Embryonic facial prominence (tissue), 1 donor: ENCODE results near the gene RAX2.
"Not testable (repeated sequence)": the region's sequence is repeated elsewhere in the genome, so short reads cannot be mapped to it uniquely, and the experiment has no call there.

Source experiments
- DNase-seq: peaks from one replicate; pipeline ENCODE4 v3.0.0-alpha.2; 2016; ENCODE audit errors: extremely low spot score

Gene RAX2

DNA sequence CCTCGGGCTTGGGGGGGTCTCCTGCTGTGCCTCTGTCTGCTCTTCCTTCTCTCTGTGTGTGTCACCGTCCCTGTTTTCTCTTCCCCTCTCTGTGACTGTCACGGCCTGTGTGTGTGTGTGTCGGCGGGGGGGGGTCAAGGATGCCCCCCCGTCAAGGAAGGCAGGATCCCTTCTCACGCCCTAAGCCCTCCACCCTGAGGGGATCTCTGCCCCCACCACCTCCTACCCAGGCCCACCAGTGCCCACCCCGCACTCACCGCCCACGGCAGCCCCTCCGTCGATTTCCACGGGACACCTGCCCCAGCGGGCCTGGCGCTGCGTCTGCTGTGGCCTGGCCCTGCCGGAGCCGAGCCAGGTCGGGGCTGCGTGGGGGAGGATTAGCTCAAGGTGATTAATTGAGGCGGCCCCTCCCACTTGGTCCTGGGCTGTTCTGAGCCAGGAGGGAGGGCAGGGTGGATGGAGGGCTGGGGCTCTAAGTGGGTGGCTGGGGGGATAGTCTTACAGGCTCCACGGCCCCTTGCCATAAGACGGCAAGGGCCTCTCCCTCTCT, at the start of gene RAX2:
RAX2 (minus strand) TSS at position 323 of the 550 bp plus-strand sequence. CDS start 486 bp downstream, outside the sequence.
- DNase-seq = no peak

DNA sequence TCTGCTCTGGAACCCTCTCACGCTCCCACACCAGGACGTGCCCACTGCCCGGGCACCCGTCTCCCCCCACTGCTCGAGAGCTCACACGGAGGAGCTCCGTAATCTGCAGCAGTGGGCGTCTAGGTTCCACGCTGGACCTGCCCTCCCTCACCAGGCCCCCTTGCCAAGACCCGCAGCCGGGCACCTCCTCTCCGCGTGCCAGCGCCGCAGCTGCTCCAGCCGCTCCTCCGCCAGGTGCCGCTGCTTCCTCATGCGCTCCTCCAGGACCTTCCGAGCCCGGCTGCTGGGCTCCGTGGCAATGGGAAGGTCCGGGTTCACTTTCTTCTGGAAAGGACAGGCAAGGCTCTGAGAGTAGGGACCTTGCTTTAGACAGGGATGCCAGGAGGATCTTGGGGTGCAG, 49.1 kb upstream of the RAX2 start:
- DNase-seq = no peak

DNA sequence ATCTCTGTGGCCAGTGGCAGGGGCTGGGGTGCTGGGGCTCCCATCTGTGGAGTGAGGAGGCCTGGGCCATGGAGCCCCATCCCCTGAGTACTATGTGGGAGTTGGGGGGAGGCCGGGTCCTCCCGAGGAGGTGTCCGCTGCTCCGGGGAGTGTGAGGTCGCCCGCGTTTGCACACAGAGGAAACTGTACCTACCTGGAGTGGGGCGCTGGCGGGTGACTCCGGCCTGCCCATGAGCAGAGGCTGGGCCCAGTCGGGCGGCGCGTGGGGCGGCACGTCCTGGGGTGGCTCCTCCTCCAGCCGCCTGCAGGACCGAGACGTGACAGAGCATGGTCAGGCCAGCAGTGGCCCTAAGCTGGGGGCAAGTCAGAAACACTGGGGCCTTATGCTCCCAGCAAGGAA, 48.0 kb upstream of the RAX2 start:
- DNase-seq = no peak

DNA sequence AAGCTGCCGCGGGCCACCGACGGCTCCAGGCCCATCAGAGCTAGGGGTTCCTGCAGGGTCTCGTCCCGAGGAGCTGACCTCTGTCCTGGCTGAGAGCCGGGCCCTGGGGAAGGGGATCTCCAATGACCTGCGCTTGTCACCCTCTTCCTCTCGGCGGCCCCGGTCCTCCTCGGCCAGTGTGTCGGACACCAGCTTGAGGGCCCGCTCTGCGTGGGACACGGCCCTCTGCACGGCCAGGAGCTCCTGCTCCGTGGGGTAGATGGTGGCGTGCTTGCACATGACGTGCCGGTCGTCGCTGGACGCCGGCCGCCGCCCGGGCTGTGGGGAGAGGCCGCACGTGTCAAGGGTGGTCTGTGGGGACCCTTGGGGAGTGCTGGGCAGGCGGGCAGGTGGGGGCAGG, 46.9 kb upstream of the RAX2 start:
- no peak for DNase-seq

DNA sequence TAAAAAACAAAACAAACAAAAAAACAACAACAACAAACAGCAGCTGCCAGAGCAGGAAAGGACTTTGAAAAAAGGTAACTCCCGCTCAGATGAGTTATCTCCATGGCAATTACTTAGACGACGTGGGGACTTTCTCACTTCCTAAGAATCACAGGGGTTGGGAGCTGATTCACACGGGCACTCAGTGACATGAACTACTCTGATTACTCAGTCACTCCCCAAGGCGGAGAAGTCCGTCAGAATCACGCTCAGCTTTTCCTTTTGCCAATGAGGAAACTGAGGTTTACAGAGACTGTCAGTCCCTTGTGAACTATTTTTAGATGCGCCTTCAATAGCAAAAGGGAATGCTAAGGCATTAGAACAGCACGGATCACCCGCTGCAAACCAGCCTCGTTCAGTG, 46.4 kb upstream of the RAX2 start:
- no peak for DNase-seq

DNA sequence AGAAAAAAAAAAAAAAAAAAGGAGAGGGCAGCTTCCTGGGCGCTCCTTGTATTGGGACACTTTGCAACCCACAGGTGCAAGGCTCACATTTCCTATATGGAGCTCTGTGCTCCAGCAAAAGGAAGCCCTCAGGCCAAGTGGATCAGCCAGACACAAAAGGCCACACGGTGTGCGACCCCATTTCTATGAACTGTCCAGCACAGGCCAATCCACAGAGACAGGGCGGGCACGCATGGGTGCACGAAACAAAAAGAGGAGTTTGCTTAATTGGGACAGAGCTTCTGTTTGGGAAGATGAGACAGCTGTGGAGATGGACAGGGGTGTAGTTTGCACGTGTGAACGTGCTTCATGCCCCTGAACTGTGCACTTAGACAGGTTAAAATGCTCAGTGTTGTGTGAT, 45.7 kb upstream of the RAX2 start:
- DNase-seq = no peak

DNA sequence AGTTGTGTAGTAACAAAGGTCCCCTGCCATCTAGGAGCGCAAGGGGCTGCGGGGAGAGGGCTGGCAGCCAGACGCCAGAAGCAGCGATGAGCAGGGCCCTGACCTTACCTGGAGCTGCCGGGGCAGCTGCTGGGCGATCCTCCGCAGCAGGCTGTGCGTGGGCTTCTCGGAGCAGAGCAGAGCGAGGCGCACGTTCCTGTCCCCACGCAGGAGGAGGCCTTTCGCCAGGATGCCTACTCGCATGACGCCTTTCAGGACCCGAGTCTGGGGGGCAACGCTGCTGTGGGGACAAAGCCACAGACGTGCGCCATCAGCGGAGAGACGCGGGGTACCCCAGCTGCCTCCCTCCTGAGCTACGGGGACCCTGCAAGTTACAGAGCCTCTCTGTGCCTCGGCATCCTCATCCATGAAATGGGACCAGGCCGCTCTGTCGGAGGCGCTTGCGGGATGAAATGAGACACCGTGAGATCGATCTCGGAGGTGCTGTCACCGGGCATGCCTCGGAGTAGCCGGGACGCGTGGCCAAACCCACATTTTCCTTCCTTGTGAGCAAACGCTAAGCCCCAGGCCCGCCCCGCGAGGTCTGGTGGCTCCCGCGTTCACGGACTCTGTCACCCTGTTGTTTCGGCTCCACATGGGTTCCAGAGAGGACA, 44.7 kb upstream of the RAX2 start:
- DNase-seq = no peak

DNA sequence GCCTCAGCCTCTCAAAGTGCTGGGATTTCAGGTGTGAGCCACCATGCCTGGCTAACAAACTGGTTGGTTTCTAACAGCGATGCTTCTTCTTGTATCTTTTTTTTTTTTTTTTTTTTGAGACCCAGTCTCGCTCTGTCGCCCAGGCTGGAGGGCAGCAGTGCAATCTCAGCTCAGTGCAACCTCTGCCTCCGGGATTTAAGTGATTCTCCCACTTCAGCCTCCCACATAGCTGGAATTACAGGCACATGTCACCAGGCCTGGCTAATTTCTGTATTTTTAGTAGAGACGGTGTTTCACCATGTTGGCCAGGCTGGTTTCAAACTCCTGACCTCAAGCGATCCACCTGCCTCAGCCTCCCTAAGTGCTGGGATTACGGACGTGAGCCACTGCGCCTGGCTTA, 44.1 kb upstream of the RAX2 start:
- not testable (repeated sequence) for DNase-seq

DNA sequence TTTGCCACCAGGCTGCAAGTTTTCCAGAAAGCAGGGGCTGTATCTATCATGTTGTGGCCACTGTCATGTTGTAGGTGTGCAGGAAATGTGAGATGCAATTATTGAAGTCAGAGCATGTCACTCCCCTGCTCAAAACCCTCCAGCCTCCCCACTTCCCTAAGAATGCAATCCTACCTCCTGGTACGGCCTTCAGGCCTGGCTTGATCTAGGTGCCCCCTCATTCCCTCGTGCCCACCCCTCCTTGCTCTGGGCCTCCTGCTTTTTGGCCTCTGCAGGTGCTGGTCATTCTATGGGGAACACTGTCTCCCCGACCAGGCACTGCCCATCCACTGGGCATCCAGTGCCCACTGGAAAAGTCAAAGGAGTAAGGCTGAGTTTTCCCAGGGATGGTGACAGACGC, 42.6 kb upstream of the RAX2 start:
- DNase-seq = no peak

DNA sequence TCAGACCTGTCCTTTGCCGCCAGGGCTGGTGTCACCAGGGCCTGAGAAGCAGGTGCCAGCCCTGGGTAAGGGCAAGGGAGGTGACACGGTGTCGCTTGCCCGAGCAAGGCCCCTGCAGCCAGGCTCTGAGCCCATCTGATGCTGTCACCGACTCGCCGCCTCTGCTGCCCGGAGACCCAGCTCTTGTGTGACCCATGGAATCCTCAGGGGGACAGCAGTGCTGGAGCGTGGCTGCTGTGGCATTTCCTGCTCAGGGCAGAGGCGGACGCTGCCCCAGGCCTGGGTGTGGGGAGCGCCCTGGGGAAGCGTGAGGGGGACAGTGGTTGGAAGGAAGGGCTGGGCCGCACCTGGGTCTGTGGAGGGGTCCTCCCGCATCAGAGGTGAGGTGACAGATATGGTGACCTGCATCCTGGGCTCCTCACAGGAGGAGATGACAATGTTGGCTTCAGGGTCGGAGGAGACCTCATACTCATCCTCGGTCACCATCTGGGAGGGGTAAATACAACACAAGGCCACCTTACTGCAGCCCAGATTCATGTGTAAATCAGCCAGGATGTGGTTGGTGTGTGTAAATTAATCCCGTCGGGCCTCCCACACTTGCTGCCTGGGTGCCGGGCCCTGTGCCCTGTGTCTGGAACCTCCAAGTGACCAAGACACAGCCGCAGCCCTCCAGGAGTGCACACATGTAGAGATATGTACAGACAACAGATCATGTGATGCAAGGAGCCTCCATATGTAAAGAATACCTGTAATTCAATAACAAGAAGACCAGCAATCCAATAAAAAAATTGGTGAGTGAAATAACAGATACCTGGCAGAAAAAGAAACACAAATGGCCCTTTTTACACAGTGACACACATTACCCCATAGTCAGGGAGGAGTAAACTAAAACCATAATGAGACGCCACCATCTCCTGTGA, 41.7 kb upstream of the RAX2 start:
- no peak for DNase-seq

DNA sequence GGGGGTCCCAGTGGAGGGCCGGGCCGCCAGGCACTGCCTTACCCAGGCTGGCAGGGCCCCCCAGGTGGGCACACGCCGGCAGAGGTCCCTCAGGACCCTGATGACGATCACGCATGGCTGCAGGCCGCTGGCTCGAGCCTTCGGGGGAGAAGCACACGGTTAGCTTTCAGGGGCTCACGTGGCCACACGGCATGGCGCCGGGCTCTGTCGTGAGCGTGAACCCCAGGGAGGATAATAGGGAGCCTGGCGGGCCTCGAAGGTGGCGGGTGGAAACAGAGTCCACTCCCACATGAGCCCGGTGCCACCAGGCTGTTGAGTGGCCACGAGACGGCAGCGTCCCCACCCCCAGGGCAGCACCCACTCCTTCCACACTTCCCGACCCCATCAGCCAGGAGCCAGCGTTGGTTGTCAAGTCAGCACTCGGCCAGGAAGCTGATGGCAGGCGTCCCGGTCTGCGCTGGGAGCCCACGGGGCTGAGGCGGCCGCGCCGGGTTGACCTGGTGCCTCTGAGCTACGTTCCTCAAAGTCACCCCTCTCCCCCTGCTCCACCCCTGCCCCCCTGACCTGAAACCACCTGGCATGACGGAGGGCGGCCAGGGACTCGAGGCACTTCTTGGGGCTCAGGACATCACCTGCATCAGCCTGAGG, 38.8 kb upstream of the RAX2 start:
- DNase-seq = no peak

DNA sequence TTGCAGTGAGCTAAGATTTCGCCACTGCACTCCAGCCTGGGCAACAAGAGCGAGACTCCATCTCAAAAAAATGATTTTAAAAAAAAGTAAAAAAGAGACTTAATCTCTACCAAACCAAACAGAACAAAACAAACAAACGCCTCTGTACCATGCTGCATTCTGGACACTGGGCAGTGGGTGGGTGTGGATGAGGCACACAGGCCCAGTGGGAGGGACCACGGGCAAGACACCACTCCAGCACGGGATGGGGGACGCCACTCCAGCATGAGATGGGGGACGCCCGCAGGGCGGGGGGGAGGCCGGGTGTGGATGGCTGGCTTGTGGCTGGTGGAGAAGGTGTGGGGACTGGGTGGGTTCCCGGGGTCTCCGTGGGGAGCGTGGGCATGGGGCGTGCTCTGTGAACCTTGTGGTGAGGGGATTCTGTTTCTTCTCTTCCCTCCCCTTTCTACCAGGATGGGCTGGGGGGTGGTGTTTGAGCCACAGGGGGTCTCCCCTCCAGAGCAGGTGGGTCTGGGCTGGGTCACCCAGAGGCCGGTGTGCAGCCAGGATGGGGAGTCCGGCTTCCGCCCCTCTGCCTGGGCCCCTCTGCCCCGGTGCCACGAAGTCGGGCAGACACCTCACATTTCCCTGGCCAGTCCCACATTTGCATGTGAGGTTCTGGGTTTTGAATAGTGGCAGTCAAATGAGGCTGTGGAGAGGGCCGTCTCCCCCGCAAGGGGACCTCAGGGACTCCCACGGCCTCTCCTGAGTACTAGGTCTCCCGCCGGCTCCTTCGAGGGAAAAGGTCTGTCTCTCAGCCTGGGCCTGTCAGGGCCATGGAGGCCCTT, 38.1 kb upstream of the RAX2 start:
- DNase-seq = no peak

DNA sequence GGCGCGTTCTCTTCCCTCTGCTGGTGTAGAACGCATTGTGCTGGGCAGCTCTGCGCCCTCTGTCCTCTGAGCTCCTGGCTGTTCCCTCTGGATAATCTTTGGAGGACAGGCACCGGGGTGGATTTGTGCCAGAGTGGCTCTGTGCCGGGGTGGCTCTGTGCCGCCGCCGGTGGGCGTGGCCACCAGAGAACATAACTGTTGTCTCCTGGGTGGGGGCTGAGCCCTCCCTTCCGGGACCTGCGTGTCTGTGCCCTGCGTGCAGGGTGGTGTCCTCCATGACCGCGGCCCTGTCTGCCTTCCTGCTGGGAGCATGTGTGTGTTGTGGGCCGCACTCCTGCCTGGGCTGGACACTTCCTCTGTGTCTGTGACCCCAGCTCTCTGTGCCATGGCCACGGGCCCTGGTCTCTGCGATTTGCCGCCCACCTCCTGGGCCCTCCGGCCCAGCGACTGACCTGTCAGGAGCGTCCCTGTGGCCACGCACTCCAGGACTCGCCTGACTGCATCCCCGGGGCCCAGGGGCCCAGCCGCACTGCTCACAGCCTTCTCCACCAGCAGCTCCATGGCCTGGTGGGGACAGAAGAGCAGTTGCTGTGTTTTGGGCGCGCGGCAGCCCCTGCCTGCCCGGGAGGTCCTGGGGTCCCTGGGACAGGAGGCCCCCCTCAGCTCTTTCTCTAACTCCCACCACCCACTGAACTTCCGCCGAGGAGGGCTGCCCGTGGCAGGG, 36.6 kb upstream of the RAX2 start:
- no peak for DNase-seq

DNA sequence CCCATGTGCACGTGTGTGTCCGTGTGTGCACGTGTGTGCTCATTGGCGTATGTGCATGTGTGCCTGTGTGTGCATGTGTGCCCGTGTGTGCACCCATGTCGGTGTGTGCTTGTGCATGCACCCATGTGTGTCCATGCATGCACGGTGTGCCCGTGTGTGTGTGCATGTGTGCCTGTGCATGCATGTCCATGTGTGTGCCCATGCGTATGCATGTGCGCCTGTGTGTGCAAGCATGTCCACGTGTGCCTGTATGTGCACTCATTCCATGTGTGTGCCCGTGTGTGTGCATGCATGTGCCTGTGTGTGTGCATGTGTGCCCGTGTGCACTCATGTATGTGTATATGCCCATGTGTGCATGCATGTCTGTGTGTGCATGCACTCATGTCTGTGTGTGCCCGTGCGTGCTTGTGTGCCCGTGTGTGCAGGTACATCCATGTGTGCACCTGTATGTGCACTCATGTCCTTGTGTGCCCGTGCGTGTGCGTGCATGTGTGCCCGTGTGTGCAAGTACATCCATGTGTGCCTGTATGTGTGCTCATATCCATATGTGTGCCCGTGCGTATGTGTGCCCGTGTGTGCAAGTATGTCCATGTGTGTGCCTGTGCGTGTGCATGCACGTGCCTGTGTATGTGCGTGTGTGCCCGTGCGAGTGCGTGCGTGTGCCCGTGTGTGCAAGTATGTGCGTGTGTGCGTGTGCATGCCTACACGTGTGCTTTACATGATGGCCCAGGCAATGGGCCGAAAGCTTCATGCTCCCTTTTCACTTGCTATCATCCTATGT, 35.7 kb upstream of the RAX2 start:
- no peak for DNase-seq

DNA sequence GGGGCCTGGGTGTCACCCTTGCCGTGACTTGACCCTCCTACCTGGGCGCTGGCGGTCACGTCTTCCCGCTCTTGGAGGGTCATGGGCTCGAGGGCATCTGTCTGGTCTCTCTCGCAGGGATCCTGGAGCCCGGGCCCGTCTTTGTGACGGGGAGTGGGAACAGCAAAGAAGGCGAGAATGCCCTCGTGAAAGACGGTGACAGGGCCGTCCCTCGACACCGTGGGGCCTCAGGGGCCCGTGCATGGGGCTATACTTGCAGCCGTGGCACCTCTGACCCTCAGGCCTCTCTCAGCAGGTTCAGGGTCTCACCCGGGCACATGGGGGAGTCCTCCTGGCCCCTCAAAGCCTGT, 35.1 kb upstream of the RAX2 start:
- DNase-seq = no peak

DNA sequence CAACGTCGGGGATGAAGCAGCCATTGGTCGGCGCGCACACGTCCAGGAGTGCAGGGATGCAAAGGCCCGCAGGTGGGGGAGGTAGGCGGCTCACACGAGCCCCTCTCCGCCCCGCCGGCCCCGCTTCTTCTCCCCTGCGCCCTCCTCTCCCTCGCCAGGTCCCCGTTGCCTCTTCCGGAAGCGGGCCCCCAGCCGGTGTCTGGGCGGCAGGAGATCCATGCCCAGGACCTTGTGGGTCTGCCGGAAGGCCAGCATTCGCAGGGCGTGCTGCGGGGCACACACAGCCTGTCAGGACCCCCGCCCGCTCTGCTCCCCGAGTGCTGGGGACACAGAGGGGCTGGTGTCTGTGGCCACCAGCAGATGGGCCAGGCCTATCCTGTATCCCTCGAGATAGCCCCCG, 33.8 kb upstream of the RAX2 start:
- DNase-seq = no peak

DNA sequence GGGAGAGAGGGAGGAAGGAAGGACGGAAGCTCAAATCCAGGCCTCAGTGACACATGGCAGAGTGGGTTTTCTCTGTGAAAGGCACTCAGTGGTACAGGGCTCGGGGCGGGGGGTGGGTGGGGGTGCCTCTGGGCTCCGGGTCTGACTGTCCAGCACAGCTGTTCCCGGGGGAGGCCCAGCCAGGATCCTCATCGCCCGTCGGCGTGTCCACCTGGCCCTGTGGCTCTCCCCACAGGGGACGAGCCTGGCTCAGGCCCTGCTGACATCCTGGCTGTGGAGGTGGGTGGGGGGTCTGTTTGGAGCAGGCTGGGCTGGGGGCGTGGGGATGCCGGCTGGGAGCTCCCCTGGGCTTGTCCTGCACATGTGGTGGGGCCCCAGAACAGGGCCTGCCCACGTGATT, 32.4 kb upstream of the RAX2 start:
- DNase-seq = no peak

DNA sequence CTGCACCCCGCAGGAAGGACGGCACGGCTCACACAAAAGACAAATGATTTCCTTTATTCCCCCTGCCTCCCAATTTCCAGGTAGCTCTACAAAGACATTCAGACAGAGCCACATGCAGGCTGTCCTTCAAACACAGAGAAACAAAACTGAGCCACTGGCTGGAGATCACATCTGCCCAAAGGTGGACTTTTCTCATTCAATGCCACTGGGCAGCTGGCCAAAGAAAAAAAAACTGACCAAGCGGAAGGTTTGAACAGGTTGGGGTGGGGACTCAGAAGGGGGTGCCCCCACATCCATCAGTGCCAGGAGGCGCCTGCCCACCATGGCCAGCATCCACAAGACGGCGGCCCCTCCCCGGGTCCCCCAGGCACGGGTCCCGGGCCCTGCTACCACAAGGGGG, 32.0 kb upstream of the RAX2 start:
- DNase-seq = no peak

DNA sequence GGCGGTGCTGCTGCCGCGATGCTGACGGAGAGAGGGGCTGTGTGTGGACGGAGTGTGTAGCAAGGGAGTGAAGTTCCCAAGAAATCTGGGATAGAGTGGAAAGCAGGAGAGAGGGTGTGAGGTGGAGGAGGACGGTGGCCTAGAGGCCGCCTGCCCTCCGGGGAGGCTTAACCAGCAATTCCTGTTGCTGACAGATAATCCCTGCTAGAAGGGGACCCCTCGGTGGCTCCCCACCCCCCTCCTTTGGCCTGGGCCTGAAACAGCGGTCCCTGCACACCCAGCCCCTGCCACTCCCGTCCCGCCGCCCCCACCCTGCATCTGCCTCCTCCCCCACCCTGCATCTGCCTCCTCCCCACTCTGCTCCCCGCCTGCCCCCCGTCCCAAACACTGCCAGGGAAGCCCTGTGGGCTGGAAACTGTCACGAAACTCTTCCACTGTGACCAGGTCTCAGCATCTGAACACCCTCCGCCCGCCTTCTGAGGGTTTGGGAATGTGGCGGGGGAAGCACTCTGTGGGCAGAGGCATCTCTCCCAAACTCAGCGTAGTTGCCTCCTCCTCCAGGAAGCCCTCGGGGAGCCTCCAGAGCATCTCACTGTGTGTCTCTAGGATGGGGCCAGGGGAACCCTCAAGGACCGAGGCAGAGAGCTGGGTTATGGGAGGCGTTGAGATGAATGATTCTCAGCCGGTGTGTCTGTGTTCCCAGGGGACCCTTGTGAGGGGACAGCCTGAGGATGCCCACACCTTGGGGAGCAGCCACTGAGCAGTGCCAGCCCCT, 31.3 kb upstream of the RAX2 start:
- DNase-seq = no peak
